HT-29 (cell line): Measurements from ENCODE around the gene ANKRD28. TPM values are rescaled to one million over a fixed set of nuclear protein-coding genes. Genes with fewer than 3 reads are reported as not detected.

ENCODE experiments used
- DNase-seq: peaks from one replicate; pipeline ENCODE4 v3.0.0-alpha.2; 2015; ENCODE audit warnings: low spot score
- total RNA-seq: library from RNA; depleted of rRNA; stranded (reverse); fragments of >200 nt; shearing (Covaris generic); gene quantifications from 2 replicates; pipeline ENCODE4 v1.2.3, GENCODE V29; 2014

The ANKRD28 gene
- total RNA-seq, 1 experiment from 2014 or later, result 21.4 TPM

- DNase-seq, result no peak
Measured at GRCh38 chr3:15666277-15666676, 131.5 kb downstream of the ANKRD28 start.

DNA sequence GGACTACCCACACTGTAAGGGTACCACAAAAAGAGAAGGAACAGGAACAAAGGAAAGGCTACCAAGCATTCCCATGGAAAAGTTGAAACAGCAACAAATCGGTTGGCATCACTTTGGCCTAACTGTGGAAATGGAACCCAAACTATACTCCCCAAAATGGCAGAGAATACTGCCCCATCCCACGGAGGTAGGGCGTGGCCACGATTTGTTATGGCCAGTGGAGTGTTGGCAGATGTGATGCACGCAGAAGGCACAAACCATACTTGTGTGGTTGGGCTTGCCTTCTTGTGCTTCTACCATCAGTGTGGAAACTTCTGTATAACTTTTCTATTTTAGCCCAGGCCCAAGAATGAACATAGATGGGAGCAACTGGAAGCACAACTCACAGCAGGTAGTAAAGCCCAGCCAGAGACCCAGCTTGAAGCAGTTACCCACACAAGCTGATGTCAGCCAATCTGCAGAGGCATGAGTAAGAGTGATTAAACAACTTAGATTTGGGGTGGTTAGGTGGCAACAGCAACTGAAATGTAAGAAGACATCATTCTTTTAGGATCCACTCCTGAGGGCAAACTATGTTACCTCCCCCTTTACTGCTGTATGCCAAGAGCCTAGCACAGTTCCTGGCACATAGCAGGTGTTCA lies 132.1 kb downstream of the ANKRD28 start:
- DNase-seq, result no peak

DNA sequence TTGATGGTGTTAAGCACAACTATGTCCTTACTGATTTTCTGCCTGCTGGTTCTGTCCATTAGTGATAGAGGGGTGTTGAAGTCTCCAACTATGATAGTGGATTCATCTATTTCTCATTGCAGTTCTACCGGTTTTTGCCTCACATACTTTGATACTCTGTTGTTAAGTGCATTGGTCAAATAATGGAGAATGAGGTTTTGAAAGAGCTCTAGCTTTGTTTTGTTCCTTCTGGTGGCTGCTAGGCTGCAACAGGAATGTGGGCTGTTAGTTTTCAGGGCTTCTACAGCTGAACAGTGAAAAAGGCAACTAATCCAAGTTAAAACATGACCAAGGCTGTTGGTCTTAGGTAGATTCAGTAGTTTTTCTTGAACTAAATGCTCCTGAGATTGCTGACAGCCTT lies 133.6 kb downstream of the ANKRD28 start:
- DNase-seq, result no peak

- no peak for DNase-seq
Measured at GRCh38 chr3:15660055-15660935, 137.5 kb downstream of the ANKRD28 start.

DNA sequence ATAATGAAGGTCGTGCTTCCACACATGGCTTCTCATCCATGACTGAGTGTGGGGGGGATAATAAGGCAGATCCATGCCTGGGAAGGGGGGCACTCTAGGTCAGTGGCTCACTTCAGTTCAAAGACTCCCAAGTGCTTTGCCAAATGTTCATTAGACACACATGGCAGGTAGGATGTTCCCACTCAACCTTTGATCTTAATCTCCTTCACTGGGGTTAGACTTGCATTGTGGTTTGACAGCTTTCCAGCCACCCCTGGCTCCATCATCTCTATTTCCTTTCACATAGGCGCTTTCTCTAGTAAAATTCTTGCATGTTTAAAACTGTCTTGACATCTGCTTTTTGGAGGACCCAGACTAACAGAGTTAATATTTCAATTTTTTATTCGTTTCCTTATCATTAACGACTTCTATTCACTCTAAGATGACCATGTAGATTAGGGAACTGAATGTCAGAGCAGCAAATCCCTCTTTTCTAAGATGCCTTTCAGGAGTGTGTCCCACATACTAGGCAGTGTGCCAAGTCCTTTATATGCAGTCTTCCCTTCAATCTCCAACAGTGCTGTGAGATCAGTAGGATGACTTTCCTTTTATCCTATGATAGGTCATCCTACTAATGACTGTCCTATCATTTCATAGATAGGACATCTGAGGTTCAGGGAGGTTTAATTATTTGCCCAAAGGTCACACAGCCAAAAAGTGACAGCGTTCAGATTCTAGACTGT lies 138.4 kb downstream of the ANKRD28 start:
- DNase-seq, result no peak

GRCh38 chr3:15657016-15657415 lies 140.8 kb downstream of the ANKRD28 start:
- DNase-seq, result no peak

DNA sequence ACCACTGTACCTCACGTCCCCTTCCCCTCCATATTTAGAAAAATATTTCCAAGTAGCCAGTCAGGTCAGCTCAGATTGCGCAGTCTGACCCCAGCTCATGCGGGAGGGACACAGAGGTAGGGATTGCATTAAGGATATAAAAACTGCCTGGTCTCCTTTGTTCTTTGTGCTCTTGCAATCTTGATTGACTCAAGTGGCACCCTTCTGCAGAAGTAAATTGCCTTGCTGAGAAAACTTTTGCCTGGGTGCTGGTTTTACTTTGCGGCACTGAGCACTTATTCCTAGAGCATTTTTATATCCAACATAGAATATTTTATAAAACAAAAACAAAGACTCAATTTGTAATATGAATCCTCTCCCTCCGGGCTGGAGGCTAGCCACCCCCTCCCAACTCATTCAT lies 141.4 kb downstream of the ANKRD28 start:
- DNase-seq, result no peak

- no peak for DNase-seq
Measured at GRCh38 chr3:15654891-15655290, 142.9 kb downstream of the ANKRD28 start.

DNA sequence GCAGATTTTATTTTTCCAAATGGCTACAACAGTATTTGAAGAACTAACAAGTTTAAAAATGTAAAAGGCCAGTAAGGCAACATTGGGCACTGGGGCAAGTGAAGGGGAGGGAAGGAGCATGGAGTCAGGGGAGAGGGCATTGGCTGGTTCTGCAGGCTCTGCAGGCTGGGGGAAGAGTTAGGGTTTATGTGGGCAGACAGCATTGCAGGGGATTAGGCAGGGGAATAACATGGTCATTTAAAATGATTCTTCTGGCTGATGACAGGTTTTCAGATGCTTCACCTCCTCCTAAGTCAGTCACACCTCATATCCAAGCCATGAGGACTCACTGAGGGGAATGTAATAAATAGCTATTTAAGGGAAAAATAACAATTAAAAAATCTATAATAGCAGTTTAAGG lies 143.7 kb downstream of the ANKRD28 start:
- no peak for DNase-seq

- no peak for DNase-seq
Measured at GRCh38 chr3:15653321-15653720, 144.5 kb downstream of the ANKRD28 start.

DNA sequence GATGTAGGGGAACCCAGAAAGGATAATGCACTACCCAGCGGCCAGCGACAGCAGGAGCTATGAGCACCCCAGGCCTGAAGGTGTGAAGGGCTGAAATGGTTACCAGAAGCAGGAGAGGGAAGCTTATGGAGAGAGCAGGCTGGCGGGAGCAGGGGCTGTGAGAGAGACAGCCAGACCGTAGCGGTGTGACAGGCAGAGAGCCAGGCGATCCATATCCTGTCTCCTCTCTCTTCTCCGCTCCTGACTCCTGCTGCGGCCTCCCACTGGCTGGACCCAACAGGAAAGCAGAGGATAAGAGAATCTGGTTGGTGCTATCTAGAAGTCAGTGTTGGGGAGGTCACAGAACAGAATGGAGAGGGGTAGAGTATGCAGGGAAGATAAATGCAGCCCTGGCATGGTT lies 146.4 kb downstream of the ANKRD28 start:
- no peak for DNase-seq

DNA sequence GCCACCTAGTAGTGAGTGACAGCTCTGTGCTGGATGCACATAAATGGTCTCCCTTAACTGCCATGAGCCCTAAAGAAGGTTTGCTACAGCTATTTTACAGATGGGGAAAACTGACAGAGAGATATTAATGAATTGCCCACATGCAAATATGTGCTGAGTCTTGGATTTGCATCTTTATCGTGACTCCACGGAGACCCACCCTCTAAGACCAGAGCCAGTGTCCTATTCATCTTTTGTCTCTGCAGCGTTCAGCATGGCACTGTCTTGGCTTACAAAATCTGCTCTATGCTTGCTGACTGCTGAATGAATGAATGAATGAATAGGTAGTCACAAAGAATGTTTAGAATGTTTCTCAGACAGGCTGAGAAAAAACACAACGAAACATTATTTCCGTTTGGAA lies 147.9 kb downstream of the ANKRD28 start:
- no peak for DNase-seq

DNA sequence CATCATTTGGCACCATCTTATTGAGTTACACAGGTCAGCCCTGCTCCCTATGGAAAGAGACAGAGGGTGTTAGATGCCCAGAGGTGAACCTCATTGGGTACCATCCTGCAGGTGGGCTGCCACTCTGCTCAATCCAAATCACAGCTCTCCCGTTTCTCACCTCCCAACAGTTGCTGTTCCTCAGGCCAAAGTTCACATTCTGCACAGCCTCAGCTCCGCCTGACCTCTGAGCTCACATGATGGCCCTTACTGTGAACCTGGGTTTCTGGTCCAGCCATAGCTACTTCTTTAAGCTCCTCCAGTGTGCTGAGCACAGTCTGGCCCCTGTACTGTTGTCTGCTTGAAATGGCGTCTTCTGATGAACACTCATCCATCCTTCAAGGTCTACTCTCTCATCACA lies 148.4 kb downstream of the ANKRD28 start:
- no peak for DNase-seq

GRCh38 chr3:15647611-15648167 lies 150.1 kb downstream of the ANKRD28 start:
- DNase-seq, result no peak

DNA sequence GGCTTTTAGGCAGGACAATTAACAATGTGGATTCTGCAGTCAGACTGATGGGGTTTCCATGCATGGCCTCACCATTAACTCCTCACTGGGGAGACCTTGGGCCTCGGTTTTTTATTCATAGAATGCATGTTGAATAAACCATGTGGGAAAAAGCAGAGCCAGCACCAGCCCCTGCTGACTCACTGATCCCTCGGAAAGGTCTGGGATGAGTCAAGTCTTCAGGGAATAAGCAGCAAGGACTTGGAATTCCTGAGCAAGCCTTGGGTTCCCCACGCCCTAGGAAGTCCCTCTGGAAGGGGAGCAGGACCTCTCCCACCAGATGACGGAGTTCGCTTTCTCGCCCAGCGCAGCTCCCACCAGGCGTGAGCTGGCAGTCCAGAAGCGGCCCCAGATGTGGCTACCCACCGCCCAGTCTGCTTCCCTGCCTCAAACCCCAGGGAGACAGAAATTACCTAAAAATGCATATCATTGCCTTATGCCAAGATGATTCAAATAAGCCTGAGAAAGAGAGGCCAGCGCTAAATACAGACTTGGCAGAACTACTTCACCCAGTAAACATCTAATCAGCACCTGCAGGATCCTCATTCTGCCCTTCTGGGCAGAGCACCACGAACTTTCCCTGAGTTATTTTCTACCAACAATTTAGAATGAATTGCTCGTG lies 150.8 kb downstream of the ANKRD28 start:
- no peak for DNase-seq

- no peak for DNase-seq
Measured at GRCh38 chr3:15645740-15646501, 151.9 kb downstream of the ANKRD28 start.

DNA sequence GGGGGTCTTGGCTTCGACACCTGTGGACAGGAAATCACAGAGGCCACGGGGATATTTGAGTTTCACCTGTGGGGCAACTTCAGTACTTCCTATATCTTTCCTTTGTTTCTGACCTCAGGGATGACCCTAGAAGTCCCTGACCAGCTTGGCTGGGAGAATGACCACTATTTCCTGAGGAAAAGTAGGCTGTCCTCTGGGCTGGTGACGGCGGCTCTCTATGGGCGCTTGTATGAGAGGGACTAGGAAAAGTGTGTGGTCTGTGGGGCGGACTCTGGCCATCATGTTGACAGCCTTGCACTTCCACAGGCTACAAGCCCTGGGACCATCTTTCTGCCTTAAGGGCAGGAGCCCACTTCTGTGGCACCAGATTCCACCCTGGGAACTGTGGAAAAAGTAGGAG lies 152.5 kb downstream of the ANKRD28 start:
- DNase-seq, result no peak

- no peak for DNase-seq
Measured at GRCh38 chr3:15638891-15639262, 158.9 kb downstream of the ANKRD28 start.

DNA sequence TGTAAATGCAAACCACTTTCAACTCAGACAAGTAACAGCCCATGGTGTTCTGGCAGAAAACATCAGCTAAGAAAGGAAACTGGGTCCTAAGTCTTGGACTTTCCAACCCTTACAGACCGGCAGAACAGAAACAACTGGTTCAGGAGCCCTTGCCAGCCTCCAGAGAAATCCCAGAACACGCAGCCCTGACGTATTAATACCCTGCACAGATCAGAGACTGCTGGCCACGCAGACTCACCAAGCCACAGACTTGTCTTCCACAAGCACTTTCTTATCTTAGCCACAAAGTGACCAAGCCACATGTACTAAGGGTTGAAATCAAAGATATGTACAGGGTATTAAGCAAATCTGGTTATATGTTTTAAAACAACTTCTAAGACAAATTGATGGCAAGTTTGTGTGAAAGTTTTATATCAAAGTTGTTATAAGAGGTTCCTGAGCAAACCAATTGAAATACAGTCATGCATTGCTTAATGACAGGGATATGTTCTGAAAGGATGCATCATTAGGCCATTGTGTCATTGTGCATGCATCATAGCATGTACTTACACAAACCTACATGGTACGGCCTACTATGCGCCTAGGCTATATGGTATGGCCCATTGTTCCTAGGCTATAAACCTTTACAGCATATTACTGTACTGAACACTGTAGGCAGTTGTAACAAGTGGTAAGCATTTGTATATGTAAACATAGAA lies 159.4 kb downstream of the ANKRD28 start:
- DNase-seq, result no peak
